K562 (cell line): ENCODE measurements around the gene SDR39U1. TPM values are rescaled to one million over a fixed set of nuclear protein-coding genes. Genes with fewer than 3 reads are reported as not detected.

ENCODE experiments used
- CCAR2 ChIP-seq: fragments of 200-400 bp; formaldehyde crosslinking; IDR thresholded peaks from 2 replicates; pipeline ENCODE4 v1.6.1; 2017; ENCODE audit warnings: mild to moderate bottlenecking, low read depth, low read length
- CREB1 ChIP-seq, 2 experiments: sonication (generic) in 1 of 2; formaldehyde crosslinking in 1 of 2; IDR thresholded peaks; 2 replicates each; pipeline versions ENCODE4 v1.6.1 to v1.8.0; 2012 to 2022; ENCODE audit warnings: inconsistent platforms in 1 of 2, mild to moderate bottlenecking in 1 of 2, missing genetic modification reagents in 1 of 2, moderate library complexity in 1 of 2
- CXXC5 ChIP-seq: fragments of 250-450 bp; sonication (Bioruptor Pico); IDR thresholded peaks from 2 replicates; pipeline ENCODE4 v1.8.0; 2022; ENCODE audit warnings: inconsistent platforms, mild to moderate bottlenecking, moderate library complexity
- EP400 ChIP-seq: fragments of 450-650 bp; IDR thresholded peaks from 2 replicates; pipeline ENCODE4 v1.6.1; 2017; ENCODE audit warnings: antibody characterized with exemption, mild to moderate bottlenecking, moderate library complexity
- GTF2F1 ChIP-seq: IDR thresholded peaks from 2 replicates; pipeline ENCODE4 v1.6.1; 2011; ENCODE audit warnings: low read depth, low read length, improper control_type of control experiment
- KDM5B ChIP-seq: fragments of 200-600 bp; sonication (generic); IDR thresholded peaks from 2 replicates; pipeline ENCODE4 v1.6.1; 2012; ENCODE audit warnings: low read depth, mild to moderate bottlenecking, moderate library complexity, low read length, control low read depth, inconsistent platforms; ENCODE audit not compliant: insufficient replicate concordance
- MAFF ChIP-seq: IDR thresholded peaks from 2 replicates; pipeline ENCODE4 v1.6.1; 2012; ENCODE audit warnings: low read length, improper control_type of control experiment
- POLR2A ChIP-seq: fragments of 450-650 bp; conservative IDR thresholded peaks from 2 replicates; pipeline ENCODE4 v1.6.1; 2016
- POLR2B ChIP-seq: fragments of 450-650 bp; IDR thresholded peaks from 2 replicates; pipeline ENCODE4 v1.6.1; 2018; ENCODE audit warnings: low read depth; ENCODE audit not compliant: partially characterized antibody
- RBBP5 ChIP-seq: fragments of 200-600 bp; sonication (generic); IDR thresholded peaks from 2 replicates; pipeline ENCODE4 v1.6.1; 2012; ENCODE audit warnings: borderline replicate concordance, mild to moderate bottlenecking, low read length, control low read depth, inconsistent platforms; ENCODE audit not compliant: insufficient read depth, poor library complexity, severe bottlenecking
- RBM15 ChIP-seq: fragments of 200-400 bp; formaldehyde crosslinking; IDR thresholded peaks from 2 replicates; pipeline ENCODE4 v1.6.1; 2018; ENCODE audit warnings: mild to moderate bottlenecking, low read length, moderate library complexity; ENCODE audit not compliant: insufficient read depth
- SAP30 ChIP-seq: fragments of 200-600 bp; sonication (generic); IDR thresholded peaks from 2 replicates; pipeline ENCODE4 v1.6.1; 2012; ENCODE audit warnings: borderline replicate concordance, low read depth, mild to moderate bottlenecking, moderate library complexity, low read length, control low read depth, inconsistent platforms; ENCODE audit not compliant: insufficient read depth, poor library complexity, severe bottlenecking
- TBL1XR1 ChIP-seq, 2 experiments: IDR thresholded peaks; 2 replicates each; pipeline ENCODE4 v1.6.1; 2012; ENCODE audit warnings: improper control_type of control experiment in 2 of 2, low read length in 2 of 2, mild to moderate bottlenecking in 1 of 2
- ZNF3 ChIP-seq: fragments of 250-450 bp; sonication (Bioruptor Pico); IDR thresholded peaks from 2 replicates; pipeline ENCODE4 v1.5.0; 2021; ENCODE audit warnings: mild to moderate bottlenecking, moderate library complexity
- ZNF57 ChIP-seq: fragments of 450-650 bp; formaldehyde crosslinking; IDR thresholded peaks from 2 replicates; pipeline ENCODE4 v1.4.0; 2020; ENCODE audit warnings: mild to moderate bottlenecking, moderate library complexity
- polyA plus RNA-seq, 8 experiments: library from polyadenylated mRNA; depleted of rRNA in 4 of 8; stranded (reverse) in 5 of 8; unstranded in 3 of 8; fragments of >200 nt; fragmentation: Nextera tagmentation in 2 of 8; fragmentation: Illumina TruSeq in 1 of 8; extraction: Ambion mirVana in 2 of 8; extraction: Trizol in 1 of 8; gene quantifications; 2 replicates each; pipeline versions ENCODE4 v1.2.1 to v1.2.3, GENCODE V29; 2011 to 2014; ENCODE audit warnings: inconsistent platforms in 1 of 8, missing spikeins in 1 of 8
- total RNA-seq, 7 experiments: library from RNA; depleted of rRNA in 6 of 7; stranded (reverse); fragments of >200 nt in 6 of 7; fragmentation: Illumina TruSeq in 2 of 7; extraction: Trizol in 2 of 7; gene quantifications; 2 replicates each; pipeline versions ENCODE4 v1.2.1 to v1.2.3, GENCODE V29; 2011 to 2021; ENCODE audit warnings: low replicate concordance in 1 of 7
- TF ChIP-seq, protein P1 (sequence below), 2 experiments: IDR thresholded peaks in 1 of 2; conservative IDR thresholded peaks in 1 of 2; 2 replicates each; pipeline ENCODE4 v1.6.1; 2016; ENCODE audit warnings: low read depth in 2 of 2, mild to moderate bottlenecking in 1 of 2, missing compliant biosample characterization in 1 of 2, missing genetic modification characterization in 1 of 2, moderate library complexity in 1 of 2
- TF ChIP-seq, protein P2 (sequence below): fragments of 450-650 bp; IDR thresholded peaks from one replicate; pipeline ENCODE4 v1.6.1; 2018; ENCODE audit warnings: mild to moderate bottlenecking, moderate library complexity; ENCODE audit not compliant: partially characterized antibody
- TF ChIP-seq, protein P3 (sequence below): sonication (generic); formaldehyde crosslinking; IDR thresholded peaks from 2 replicates; pipeline ENCODE4 v1.8.0; 2022; ENCODE audit warnings: mild to moderate bottlenecking, missing genetic modification reagents

The SDR39U1 gene
- total and polyA plus RNA-seq, 9 of the 15 experiments (the other 6 are each of a cell fraction or from before 2014, with no cell fraction given): 10.4 to 56.1 (median 19.8) TPM

DNA sequence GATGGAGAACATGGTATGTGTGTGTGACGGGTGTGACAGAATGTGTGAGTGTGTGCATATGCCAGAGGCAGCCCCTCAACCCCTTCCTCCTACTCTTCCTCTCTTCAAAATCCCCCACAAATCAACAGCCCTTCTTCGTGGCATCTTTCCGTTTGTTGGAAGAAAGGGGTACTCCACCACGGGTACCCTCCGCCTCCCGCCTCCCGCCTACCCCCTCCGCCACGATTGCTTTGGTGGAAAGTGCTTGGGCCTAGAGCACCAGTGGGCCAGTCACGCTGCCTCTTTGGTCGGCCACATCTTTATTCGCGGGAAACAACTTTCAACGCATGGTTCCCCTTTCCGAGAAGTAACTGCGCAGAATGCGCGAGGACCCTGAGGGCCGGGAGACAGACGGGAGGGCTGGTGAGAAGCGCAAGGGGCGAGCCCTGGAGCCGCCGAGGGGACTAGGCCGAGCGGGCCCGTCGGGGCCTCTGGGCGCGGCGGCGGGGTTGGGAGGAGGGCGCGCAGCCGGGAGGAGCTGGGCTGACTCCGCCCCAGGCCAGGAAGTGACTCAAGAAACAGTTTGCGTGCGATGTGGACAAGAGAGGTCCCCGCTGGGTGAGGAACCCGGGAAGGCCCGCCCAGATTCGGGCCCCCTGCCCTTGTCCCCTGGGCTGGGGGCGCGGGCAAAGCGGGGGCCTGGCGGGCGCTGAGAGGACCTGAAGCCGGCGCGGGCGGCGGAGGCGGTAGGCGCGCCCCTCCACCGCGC, 13.0 kb downstream of the SDR39U1 start, which contains the start of the genes CBLN3 and KHNYN (continued):
- TF ChIP-seq, protein P1, sequence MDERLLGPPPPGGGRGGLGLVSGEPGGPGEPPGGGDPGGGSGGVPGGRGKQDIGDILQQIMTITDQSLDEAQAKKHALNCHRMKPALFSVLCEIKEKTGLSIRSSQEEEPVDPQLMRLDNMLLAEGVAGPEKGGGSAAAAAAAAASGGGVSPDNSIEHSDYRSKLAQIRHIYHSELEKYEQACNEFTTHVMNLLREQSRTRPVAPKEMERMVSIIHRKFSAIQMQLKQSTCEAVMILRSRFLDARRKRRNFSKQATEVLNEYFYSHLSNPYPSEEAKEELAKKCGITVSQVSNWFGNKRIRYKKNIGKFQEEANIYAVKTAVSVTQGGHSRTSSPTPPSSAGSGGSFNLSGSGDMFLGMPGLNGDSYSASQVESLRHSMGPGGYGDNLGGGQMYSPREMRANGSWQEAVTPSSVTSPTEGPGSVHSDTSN (CRISPR knock-in tag; IDR thresholded peaks at IDR 0.05; ENCODE audit: low read depth): no peak
- TF ChIP-seq, protein P1 (tag; conservative IDR thresholded peaks at IDR 0.05; ENCODE audit: low read depth): no peak
- no peak for TF ChIP-seq MAFF
- peak; percentile 48 for TF ChIP-seq RBBP5
- TF ChIP-seq, protein P2, sequence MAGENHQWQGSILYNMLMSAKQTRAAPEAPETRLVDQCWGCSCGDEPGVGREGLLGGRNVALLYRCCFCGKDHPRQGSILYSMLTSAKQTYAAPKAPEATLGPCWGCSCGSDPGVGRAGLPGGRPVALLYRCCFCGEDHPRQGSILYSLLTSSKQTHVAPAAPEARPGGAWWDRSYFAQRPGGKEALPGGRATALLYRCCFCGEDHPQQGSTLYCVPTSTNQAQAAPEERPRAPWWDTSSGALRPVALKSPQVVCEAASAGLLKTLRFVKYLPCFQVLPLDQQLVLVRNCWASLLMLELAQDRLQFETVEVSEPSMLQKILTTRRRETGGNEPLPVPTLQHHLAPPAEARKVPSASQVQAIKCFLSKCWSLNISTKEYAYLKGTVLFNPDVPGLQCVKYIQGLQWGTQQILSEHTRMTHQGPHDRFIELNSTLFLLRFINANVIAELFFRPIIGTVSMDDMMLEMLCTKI: no peak
- no peak for TF ChIP-seq GTF2F1
- TF ChIP-seq TBL1XR1 (IDR thresholded peaks at IDR 0.05; ENCODE audit: low read length in 2 of 2): no peak
- TF ChIP-seq EP400: peak; percentile 42; the same call in 1 of the 2 replicates
- TF ChIP-seq POLR2B: peak; percentile 69
- TF ChIP-seq CREB1 (IDR thresholded peaks at IDR 0.05): no peak
- TF ChIP-seq CREB1 (CRISPR knock-in tag; IDR thresholded peaks at IDR 0.05): no peak
- no peak for TF ChIP-seq RBM15
- TF ChIP-seq KDM5B: peak; percentile 56
- no peak for TF ChIP-seq ZNF3
- no peak for TF ChIP-seq SAP30
- peak; percentile 82 for TF ChIP-seq POLR2A
- TF ChIP-seq CXXC5: peak; percentile 77
- TF ChIP-seq, protein P3, sequence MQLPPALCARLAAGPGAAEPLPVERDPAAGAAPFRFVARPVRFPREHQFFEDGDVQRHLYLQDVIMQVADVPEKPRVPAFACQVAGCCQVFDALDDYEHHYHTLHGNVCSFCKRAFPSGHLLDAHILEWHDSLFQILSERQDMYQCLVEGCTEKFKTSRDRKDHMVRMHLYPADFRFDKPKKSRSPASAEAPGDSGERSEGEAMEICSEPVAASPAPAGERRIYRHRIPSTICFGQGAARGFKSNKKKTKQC (CRISPR knock-in tag): no peak
- TF ChIP-seq CCAR2: no peak
- TF ChIP-seq ZNF57 (CRISPR knock-in tag): no peak
